Mucosa of rectum (tissue), 2 donors: ENCODE measurements around the gene SLC9A3.
"Not testable (repeated sequence)": the region's sequence is repeated elsewhere in the genome, so short reads cannot be mapped to it uniquely, and the experiment has no call there.

Experiments used
- H3K27ac ChIP-seq, 2 donors: one replicate each; pipeline ENCODE4 v1.7.0; 2013; ENCODE audit warnings: inconsistent platforms in 2 of 2, low read depth in 2 of 2, low read length in 2 of 2
- H3K27me3 ChIP-seq, 2 donors: one replicate each; pipeline ENCODE4 v1.7.0; 2013; ENCODE audit warnings: low read length in 2 of 2; ENCODE audit not compliant: control insufficient read depth in 2 of 2, insufficient read depth in 2 of 2
- H3K36me3 ChIP-seq, 2 donors: one replicate each; pipeline ENCODE4 v1.7.0; 2013; ENCODE audit warnings: low read length in 2 of 2; ENCODE audit not compliant: control insufficient read depth in 2 of 2, insufficient read depth in 2 of 2
- H3K4me1 ChIP-seq, 2 donors: one replicate each; pipeline ENCODE4 v1.7.0; 2013; ENCODE audit warnings: low read length in 2 of 2, mild to moderate bottlenecking in 1 of 2; ENCODE audit not compliant: control insufficient read depth in 2 of 2, insufficient read depth in 2 of 2
- H3K4me3 ChIP-seq, 2 donors: one replicate each; pipeline ENCODE4 v1.7.0; 2013; ENCODE audit warnings: low read length in 2 of 2
- H3K9ac ChIP-seq, 2 donors: one replicate each; pipeline ENCODE4 v1.7.0; 2013; ENCODE audit warnings: low read length in 2 of 2, low read depth in 1 of 2, mild to moderate bottlenecking in 1 of 2
- H3K9me3 ChIP-seq, 2 donors: one replicate each; pipeline ENCODE4 v1.7.0; 2013; ENCODE audit warnings: low read length in 2 of 2; ENCODE audit not compliant: control insufficient read depth in 2 of 2
- donor health status: healthy.
- donor health status: Normal muscosa, but diverticular disease.

SLC9A3 gene

GRCh38 chr5:490116-491106, 33.8 kb downstream of the SLC9A3 start:
- Histone ChIP-seq H3K9ac (no peak overlapping the region), H3K27ac (no peak overlapping the region), H3K9me3 (no peaks in the 10 kb centered on the region), H3K27me3 (no peaks in the 10 kb centered on the region), H3K4me3 (no peak overlapping the region), H3K36me3 (no peaks in the 10 kb centered on the region), H3K4me1 (no peaks in the 10 kb centered on the region)

DNA sequence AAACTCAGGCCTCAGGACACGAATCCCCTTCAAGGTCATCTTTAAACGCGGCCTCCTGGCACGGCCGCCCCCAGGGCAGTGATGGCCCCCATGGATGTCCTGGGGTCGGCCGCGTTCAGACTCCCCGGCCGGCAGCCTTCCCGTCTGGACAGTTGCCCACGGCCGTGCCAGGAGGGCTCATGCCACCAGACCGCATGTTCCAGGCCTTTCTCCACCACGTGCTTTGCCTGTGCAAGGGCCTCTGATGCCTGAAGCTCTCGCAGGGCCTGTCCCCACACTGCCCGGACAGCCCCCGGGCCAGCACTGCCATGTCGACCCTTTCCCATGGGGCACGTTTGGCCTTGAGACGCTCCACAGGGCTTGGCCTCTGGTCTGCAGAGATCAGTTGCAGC, 34.6 kb downstream of the SLC9A3 start:
- Histone ChIP-seq H3K9ac (no peak overlapping the region), H3K4me3 (no peak overlapping the region), H3K9me3 (no peaks in the 10 kb centered on the region), H3K27me3 (peaks cover 0 to 3% of the 10 kb centered on the region in 2 donors), H3K4me1 (no peaks in the 10 kb centered on the region), H3K36me3 (no peaks in the 10 kb centered on the region), H3K27ac (no peak overlapping the region)

DNA sequence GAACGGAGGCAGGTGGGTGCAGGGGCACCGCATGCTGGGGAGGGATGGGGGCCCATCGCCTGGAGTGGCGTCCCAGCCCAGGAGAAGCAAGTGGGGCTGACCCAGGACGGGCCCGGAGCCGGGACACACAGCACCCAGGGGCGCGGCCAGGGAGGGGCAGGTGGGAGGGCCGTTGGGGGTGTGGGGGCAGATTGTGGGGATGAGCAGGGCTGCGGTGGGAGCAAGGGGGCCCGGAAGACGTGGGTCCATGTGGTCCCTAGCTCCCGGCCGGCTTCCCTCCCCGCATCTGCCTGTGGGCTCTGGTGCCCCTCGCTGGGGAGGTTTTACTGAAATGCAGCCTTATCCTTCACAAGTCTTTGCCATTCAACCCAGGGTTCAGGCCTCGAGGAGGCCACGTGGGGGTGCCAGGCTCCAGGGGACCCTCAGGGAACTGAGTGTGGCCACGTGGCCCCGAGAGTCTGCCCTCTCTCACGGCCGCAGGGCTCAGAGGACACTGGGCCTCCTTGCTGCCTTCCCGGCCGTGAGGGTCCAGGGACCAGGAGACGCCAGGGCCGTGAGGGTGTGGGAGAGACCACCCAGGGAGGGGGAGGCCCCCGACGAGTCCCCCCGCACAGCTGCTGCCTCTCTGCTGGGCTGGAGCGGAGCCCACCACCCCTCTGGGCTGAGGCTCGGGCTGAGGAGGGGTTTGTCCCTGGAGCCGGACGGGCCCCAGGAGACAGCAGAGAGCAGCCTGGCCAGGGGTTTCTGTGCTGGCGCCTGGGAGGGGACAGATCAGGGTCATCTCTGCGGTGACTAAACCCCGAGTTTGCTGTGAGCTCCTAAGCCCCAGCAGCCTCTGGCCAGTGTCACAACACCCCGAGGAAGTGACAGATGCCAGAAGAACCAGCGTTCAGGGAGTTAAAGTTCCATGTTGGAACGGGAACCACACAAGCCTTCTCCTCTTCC, 35.2 kb downstream of the SLC9A3 start:
- H3K36me3 ChIP-seq = no peaks in the 10 kb centered on the region
- no peaks in the 10 kb centered on the region for H3K9me3 ChIP-seq
- H3K27me3 ChIP-seq = peaks cover 0 to 3% of the 10 kb centered on the region in 2 donors
- no peak overlapping the region for H3K27ac ChIP-seq
- H3K9ac ChIP-seq = no peak overlapping the region
- H3K4me3 ChIP-seq = no peak overlapping the region
- no peaks in the 10 kb centered on the region for H3K4me1 ChIP-seq

DNA sequence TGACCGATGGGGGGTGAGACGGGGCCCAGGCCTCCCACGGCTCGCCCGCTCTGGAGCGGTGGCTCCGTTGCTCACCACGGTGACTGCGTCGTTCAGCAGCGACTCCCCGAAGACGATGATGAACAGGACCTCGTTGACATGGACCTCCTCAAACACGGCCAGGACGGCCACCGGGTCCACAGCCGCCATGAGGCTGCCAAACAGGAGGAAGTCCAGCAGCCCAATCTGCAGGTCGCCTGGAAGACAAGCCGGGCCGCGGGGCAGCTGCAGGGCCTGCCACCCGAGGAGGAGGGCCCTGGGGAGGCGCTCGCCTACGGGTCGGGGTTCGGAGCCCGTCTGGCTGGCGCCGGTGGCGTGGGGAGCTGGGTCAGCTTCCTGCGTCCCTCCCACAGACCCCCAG, 36.0 kb downstream of the SLC9A3 start:
- H3K4me3 ChIP-seq = no peak overlapping the region
- no peak overlapping the region for H3K27ac ChIP-seq
- no peak overlapping the region for H3K9ac ChIP-seq
- peaks cover 0 to 3% of the 10 kb centered on the region in 2 donors for H3K27me3 ChIP-seq
- no peaks in the 10 kb centered on the region for H3K36me3 ChIP-seq
- no peaks in the 10 kb centered on the region for H3K4me1 ChIP-seq
- H3K9me3 ChIP-seq = no peaks in the 10 kb centered on the region

DNA sequence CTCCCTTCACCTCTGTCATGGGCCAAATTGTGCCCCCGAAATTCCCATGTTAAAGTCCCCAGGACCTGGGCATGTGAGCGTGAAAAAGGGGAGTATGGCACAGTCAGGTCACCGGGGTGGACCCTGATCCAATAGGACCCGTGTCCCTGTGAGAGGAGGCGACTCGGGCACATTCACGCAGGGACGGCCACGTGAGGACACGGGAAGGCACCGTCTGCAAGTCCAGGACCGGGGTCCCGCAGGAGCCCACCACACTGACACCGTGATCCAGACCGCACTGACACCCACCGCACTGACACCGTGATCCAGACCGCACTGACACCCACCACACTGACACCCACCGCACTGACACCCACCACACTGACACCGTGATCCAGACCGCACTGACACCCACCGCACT, 37.7 kb downstream of the SLC9A3 start:
- not testable (repeated sequence) for H3K27me3 ChIP-seq

DNA sequence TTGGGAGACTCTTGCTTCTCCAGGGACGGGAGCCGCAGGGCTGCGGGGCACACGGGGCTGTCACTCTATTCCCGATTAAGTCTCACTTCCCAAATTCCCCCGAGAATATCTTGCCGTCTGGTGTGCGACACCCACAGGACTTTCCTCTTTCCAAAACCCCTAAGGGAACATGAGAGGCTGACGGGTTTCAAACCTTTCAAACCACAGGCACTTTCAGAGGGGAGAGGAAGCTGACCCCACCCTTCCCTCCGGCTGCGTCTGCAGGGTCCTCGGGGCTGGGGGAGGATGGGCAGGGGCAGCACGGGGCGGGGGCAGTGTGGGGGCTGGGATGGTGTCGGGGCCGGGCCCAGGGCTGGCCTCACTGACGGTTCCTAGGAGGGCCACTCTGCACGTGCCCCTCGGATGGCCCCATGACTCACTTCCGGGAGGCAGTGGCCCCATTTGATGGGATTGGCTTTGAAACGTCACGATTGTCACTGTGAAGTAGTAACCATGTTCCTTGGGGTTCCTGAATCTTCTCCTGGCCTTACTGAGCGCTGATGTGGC, 38.2 kb downstream of the SLC9A3 start:
- H3K27ac ChIP-seq = no peak overlapping the region
- no peak overlapping the region for H3K9ac ChIP-seq
- H3K27me3 ChIP-seq = peaks cover 0 to 3% of the 10 kb centered on the region in 2 donors

More for the DNA sequence above, 37.7 kb downstream of the SLC9A3 start:
- not testable (repeated sequence) for H3K36me3 ChIP-seq, H3K27ac ChIP-seq, H3K9ac ChIP-seq, H3K4me3 ChIP-seq, H3K4me1 ChIP-seq, H3K9me3 ChIP-seq

DNA sequence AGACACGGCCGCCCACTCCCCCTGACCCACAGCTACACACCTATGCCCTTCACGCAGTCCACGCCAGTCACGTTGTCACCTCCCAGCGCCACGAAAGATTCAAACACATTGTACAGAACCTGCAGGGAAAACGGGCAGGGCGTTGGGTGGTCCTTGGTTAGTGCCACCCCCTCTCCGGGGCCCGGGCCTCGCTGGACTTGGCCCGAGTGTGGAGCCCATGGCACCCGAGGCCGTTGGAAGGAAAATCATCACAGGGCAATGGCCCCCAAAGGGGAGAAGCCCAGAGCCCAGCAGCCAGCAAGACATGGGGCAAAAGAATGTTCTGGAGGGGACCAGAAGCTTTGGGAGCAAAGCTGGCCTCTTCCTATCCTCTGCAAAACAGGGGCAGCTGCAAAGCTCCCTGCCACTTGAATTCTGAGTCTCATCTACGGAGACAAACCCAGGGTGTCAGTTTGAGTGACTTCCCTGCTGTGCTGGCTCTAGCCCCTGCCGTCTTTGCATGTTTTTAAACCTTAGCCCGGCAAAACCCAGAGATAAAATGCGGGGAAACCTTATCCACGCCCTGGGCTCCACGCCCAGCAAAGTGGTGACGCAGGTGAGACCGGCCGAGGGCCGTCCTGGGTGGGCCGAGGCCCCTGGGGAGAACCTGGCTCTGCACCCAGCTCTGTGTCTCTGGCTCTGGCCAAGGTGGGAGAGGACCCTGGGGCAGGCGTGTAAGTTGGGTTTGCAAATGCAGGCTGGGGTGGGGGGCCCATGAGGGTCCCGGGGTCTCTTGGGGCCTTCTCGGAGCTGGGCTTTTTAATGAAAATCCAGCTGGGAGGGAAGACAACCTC, 38.9 kb downstream of the SLC9A3 start:
- no peak overlapping the region for H3K9ac ChIP-seq
- no peak overlapping the region for H3K27ac ChIP-seq
- no peaks in the 10 kb centered on the region for H3K36me3 ChIP-seq
- no peaks in the 10 kb centered on the region for H3K4me1 ChIP-seq
- no peak overlapping the region for H3K4me3 ChIP-seq
- H3K27me3 ChIP-seq = peaks cover 2 to 3% of the 10 kb centered on the region in 2 donors
- no peaks in the 10 kb centered on the region for H3K9me3 ChIP-seq

More for the DNA sequence above, 38.2 kb downstream of the SLC9A3 start:
- H3K36me3 ChIP-seq = no peaks in the 10 kb centered on the region
- H3K4me1 ChIP-seq = no peaks in the 10 kb centered on the region
- no peak overlapping the region for H3K4me3 ChIP-seq
- no peaks in the 10 kb centered on the region for H3K9me3 ChIP-seq

DNA sequence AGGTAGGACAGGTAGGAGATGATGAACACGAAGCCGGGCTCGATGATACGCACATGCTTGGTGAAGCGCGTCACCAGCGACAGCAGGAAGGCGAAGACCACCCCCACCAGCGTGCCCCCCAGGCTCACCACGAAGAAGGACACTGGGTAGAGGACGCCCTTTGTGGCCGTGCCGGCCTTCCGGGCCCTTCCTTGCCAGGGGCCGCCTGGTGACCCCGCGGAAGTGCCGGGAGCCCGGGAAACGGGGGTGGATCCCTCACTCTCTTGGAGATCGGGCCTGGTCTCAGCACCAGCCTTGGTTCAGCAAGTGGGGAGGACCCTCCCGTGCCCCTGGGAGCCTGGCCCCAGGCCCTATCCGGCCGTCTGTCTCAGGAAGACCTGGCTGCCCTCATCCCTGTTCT, 39.7 kb downstream of the SLC9A3 start:
- Histone ChIP-seq H3K4me3 (no peak overlapping the region), H3K9ac (no peak overlapping the region), H3K4me1 (no peaks in the 10 kb centered on the region), H3K9me3 (no peaks in the 10 kb centered on the region), H3K27ac (no peak overlapping the region), H3K36me3 (no peaks in the 10 kb centered on the region), H3K27me3 (peaks cover 5 to 6% of the 10 kb centered on the region in 2 donors)

- Histone ChIP-seq H3K9ac (no peak overlapping the region), H3K27me3 (peaks cover 6 to 7% of the 10 kb centered on the region in 2 donors), H3K36me3 (no peaks in the 10 kb centered on the region), H3K27ac (no peak overlapping the region), H3K9me3 (no peaks in the 10 kb centered on the region), H3K4me3 (no peak overlapping the region), H3K4me1 (no peaks in the 10 kb centered on the region)
Measured at GRCh38 chr5:483434-484140, 40.7 kb downstream of the SLC9A3 start.
